COR-L47 (cell line): ENCODE measurements around the gene HRH2.
A peak's percentile ranks its signal among the peaks of the same experiment; 100 is the strongest.

Experiments
- DNase-seq: peaks from one replicate; lab custom pipeline; 2025; lab: John Stamatoyannopoulos, UW

The HRH2 gene

DNA sequence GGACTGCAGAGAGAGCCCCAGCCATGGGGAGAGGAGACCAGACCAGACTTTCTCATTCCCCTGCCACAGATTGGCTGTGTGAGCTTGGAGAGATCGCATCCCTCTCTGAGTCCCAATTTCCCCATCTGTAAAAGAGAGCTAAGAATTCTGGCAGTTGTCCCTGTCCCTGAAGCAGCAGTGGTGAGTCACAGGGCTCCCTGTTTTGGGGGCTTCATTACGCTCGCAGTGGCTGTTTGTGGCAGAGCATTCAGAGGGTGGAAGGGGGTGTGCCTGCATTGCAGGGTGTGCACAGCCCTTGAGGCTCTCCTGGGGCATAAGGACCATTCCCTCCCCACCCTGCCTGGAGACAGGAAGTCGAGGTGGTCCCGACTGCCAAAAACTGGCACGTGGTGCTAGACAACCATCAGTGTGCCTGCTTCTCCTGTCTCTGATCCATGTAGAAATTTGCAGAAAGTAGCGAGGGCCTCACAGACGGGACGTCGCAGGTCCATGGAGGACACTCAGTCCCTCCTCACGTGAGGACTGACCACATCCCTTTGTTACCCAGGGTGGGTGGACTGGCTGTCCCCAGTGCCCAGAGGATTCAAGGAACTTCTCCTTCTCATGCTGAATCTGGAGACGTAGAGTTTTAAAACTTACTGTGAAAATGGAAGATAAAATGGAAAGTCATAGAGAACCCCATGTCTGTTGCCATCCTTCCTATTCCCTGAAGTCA, 35.3 kb downstream of the HRH2 start:
- DNase-seq = no peak

DNA sequence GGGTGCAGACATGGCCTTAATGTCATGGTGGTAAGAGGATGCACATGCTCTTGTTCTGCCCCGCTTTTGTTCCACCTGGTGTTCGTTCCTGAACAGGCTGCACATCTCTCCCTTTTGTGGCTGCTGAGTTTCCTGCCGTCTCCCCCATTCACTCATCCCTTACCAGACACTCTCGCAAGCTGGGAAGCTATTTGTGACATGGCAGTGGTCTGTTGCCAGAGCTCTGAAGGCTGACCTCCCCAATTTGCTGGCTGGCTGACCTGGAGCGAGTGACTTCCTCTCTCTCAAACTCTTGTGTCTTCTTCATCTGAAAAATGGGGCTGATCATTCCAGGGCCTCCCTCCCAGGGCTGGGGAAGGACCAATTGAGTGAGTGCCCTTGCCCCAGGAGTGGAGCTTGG, 35.9 kb downstream of the HRH2 start:
- no peak for DNase-seq

DNA sequence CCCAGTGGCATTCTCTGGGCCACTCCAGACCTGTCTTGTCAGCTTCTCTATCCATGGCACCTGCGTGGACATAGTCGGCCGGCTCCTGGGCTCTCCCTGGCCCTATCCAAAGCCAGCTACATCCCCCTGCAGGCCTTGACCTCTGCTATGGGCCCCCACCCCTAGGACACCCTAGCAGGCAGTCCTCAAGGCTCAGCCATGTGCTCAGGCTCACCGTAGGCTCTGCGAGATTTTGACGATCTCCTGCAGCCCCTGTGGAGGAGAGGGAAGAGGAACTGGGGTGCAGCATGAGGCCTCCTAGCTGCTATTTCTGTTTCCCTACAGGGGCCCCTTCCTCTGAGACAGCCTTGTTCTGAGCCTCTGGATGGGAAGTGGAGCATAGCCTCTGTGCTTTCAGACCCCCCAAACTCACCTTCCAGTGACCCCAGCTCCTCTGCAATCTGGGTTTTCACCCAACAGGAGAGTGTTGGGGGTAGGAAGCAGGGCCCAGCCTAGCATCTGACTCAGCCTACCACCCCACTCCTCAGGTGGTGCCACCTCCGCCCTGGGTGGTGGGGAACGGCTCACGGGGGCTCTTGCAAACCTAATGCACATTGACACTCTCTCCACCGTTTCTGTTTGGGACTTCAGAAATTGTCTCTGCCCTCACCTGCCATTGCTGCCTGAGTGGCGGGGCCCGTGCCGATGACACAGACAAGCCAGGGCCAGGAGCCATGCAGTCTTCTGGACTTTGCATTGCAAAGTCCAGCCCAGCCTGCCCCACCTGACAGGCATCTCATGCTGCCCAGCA, 36.7 kb downstream of the HRH2 start:
- no peak for DNase-seq

DNA sequence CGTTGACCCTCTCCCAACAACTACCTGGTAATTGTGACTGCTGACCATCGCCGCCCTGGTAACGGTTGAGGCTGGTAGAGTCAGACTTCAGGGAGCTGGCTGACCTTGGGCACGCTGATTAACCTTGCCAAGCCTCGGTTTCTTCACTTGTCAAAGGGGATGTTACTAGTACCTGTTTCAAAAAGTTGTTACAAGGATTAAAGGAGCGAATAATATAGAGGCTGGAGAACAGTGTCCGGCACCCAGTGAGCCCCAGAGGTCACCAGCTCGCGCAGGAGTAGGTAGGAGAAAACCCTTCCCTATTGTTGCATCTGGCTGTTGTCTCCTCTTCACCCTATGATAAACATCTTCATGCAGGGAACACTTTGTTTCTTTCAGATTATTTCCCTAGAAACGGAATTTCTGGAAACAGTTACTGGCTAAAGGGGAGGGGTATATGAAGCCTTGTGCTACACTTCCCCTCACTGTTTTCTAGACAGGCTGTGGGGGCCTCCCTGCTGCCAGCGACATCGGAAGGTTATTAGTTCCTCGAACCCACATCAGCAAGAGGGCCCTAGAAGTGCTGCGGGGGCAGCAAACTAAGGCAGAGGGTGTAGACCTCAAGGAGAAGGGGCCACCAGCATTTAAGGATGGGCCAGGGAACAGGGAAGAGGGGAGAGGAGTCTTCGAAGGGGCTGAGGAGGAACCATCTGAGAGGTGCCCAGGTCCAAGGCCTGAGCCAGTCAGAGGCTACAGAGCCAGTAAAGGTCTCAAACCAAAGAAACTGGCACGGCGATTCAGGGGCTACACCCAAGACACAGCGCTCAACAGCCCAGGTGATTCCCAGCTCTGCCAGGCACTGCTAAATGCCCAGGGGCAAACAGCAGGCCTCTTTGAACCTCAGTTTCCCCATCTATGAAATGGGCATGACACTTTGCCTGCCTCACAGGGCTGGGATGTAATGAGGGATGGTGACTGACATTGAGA, 37.6 kb downstream of the HRH2 start:
- no peak for DNase-seq

DNA sequence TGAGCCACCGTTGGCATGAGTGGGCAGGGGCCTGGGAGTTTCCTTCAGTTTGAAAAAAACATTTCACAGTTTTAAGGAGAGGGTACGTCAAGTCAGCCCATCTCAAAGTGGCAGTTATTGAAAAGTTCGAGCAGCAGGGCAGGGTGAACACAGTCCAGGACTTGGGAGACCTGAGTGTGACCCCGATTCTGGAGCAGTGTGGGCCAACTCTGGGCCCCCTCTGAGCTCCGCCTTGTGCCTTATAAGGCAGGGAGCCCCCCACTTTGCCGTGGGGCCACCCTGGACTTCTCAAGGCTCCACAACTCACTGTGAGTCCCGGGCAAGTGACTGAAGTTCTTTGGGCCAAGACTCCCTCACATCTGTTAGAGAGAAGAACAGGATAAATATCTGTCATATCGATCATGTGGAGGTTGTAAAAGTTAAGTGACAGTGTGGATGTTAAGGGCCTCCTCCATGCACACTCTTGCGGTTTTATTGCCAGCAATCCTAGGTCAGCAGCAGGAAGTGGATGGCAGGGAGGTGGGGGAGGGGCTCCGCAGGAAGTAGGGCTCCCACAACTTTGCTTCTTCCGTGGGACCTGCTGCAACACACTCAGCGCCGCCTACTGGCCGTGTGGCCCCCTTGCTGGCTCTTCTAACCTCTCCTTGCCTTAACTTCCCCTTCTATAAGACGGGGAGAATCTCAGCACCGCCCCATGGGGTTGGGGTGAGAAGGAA, 38.4 kb downstream of the HRH2 start:
- peak; percentile 18 for DNase-seq

DNA sequence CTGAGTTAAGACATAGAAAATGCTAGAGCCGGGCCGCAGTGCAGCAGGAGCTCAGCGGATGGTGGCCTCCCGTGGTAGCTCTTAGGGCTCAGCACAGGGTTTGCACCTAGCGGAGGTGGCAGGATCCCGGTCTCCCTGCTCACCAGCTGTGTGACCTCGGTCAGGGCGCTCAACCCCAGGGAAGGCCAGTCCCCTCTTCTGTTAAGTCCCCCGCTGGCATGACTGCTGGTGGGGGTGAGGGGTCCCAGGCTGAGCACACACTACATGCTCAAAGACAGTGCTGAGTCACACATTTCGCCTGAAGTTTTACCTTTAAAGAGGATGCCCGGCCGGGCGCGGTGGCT, 39.0 kb downstream of the HRH2 start:
- DNase-seq = no peak

DNA sequence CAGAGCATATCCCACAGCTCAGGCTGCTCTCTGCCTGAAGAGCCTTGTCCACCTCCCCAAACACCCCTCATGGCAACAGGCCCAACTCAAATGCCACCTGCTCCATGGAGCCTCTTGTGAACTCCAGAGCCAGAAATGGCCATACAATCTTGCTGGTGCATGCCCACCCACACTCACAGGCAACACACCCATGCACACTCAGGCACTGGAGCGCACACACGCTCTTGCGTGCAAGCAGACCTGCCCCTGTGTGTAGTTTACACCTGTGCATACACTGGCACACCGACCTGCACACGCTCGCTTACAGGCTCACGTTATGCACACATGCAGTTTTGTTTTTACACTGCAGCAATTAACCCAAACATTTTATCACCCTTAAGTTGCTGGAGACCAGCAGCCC, 40.0 kb downstream of the HRH2 start:
- DNase-seq = no peak

DNA sequence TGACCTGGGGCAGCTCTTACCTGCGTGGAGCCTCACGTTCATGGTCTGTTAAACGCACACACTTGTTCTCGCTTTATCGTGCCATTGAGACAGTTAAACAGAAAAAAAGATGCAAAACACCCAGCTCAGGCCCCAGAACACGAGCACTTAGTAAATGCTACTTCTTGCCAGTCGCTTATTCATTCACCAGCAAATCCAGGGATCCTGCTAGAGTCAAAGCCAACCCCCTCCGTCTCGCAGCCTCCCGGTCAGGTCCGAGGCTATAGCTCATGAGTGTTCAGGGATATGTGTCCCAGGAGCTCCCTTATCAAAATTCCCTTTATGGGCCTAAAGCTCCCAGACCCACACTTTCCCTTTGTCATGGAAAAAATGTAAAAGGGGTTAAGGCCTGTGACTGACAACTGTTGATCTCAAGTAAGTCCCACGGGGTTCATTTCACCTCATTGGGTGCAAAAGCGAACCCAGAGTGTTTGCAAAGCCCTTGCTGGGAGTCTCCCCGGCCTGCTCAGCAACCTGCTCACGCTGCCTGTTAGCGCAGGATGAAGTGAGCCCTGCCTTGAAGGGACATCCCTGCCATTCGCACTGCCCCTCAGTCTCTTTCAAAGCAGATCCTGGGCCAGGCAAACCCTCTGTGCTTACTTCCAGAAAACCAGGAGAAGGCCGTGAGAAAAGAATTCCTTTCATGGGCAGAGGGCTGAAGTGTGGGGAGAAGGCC, 40.7 kb downstream of the HRH2 start:
- no peak for DNase-seq

DNA sequence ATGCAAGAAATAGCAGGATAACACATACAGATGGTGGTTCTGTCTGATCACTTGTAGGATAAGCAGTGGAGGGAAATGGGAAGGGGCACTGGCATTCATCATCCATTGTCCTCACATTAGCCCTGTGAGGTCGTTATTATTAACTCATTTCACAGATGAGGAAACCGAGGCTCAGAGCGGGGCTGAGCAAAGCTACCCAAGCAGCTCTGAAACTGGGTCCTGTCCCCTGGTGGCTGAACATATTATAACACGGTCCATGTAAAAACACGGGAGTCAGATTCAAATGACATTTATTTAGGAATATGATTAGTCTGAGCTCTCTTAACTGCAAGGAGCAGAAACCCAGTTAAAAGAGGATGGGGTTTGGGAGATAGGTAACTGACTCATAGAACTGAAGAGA, 43.1 kb downstream of the HRH2 start:
- DNase-seq = no peak

DNA sequence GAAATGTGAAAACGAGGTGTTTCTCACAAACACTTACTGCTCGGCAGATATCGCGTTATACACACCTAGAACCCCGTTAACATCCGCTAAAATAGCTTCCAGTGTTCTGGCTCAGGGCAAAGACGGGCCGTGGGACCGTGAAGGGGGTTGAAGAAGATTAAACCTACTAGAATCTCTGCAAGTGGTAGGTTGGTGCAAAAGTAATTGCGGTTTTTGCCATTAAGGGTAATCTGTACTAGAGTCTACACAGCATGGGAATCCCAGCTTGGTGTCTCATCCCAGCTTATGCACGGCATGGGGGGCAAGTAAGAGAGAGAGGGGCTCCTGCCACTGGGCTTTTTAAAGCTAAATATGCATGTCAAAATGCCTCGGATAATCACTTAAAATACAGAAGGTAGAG, 43.9 kb downstream of the HRH2 start:
- no peak for DNase-seq

DNA sequence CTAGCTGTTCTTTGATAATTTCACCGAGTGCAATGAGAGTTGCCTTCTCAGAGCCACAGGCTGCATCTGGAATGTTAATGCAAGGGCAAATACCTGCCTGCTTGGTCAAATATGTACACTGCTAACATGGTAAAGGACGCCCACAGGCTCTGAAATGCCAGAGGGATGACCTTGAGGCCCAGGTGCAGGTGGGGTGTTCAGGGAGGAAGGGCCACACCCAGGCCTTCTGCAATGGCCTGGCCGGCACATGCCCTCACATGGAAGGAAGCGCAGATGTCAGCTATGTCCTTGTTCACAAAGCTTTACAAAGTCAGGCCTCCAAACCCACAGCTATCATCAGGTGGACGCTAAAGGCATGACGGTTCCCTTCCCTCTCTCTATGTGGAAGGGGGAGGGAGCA, 48.6 kb downstream of the HRH2 start:
- no peak for DNase-seq

DNA sequence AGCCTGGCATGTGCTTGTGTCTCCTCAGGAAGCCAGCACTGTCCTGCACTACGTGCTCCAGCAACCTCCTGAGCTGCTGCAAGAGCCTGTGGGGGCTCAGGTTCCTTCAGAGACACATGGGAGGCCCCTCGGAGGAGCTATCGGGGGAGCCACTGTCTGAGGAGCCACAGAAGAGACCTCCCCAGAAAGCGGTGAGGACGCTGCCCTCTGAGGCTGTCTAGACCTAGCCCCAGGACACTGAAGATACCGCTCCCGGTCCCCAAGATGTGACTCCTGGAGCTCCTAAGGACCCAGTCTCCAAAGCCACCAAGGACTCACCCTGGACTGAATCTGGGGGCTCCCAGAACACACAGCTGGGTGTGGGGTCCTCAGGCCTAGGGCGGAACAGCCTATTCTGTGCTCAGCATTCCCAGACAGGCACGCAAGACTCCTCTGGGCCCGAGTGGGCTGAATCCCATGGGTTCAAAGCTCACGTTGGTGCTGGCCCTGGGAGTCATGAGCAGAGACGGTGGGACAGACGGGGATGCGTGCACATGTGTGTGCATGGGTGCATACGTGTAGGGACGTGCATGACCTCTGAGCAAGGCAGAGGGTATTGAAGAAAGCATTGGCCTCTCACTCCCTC, 50.0 kb downstream of the HRH2 start:
- no peak for DNase-seq

DNA sequence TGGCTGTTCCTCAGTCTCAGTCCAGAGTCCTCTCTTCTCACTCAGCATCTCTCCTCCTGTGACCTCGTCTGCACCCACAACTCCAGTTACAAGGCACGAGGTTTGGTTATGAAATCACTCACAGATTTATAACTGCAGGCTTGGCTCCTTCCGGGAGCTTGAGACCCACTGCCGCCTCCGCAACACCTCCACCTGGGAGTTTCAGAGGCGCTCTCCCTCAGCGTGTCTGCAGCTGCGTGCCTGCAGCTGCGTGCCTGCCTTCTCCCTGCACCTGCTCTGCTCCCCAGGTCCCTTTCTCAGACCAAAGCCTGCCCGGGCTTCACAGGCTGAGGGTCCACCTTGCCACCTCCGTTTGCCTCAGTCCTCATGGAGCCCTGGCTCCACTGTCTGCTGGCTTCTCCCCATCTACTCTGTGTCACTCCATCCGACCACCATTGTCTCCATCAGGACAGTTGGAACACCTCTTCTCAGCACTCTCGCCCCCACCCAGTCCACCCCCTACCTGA, 51.5 kb downstream of the HRH2 start:
- DNase-seq = no peak

DNA sequence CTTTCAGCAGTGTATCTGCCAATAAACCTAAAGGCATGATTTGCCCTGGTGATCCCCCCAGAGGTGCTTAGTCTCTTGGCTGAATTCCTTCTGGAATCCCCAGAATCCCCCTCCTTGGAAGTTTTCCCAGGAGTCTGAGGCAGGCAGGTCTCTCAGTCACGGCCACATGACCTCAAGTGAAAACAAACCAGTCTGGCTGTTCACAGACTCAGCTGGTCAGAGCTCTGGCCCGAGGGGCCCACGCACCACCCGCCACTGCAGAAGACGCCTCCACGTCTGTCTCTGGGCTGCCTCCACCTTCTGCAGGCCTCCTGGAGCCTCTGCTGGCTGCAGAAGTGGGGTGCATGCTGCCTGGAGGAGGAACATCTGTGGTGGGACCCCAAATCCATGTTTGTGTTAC, 52.5 kb downstream of the HRH2 start:
- no peak for DNase-seq

DNA sequence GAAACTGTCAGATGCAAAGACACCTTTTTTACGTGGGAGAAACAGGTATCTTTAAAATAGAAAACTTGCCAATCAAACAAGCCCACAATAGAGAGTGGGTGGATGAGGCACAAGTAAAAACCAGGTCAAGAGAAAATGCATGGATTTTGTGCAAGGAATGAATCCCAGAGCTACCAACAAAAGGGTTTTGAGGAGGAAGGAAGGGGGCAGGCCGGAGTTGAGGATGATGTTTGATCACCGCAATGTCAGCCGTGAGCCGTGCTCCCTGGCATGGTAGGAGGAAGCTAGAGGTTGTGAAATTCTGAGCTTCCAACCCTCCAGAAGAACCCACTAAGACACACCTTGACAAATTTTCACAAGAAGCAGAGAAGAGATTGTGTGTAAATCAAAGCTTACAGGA, 53.2 kb downstream of the HRH2 start:
- DNase-seq = no peak

DNA sequence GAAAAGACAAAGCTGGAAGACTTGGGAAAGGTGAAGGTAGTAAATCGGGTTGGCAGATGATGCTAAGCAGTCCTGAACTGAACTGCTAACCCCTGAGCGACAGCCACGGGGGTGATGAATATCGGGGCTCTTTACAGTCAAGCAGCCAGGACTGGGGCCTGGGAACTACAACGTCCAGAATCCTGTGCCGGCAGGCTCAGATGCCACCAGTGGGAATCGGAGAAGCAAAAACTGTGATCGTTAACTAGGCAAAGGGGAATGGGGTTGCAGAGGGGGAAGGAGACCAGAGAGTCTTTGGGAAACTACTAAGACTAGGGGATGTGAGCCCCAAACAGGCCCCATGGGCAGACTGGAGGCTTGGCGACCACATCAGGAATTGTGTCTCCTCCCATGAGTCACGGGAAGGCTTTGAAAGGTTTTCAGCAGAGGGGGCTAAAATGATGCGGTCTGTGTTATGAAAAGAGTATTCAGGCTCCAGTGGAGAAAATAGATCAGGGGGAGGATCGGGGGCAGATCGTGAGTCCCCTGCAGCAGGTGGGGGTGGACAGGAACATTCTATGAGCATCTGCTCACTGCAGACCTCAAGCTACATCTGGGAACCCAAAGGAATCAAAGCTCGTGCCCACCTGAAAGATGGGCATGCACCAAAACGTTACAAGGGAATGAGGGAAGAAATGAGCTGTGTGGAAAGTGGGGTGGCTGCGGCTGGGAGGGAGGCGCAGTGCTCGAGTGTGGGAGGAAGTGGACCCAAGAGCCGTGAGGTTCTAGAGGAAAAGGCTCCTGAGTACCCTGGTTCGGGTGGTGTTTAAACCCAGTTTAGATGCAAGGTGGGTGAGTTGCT, 53.8 kb downstream of the HRH2 start:
- no peak for DNase-seq

DNA sequence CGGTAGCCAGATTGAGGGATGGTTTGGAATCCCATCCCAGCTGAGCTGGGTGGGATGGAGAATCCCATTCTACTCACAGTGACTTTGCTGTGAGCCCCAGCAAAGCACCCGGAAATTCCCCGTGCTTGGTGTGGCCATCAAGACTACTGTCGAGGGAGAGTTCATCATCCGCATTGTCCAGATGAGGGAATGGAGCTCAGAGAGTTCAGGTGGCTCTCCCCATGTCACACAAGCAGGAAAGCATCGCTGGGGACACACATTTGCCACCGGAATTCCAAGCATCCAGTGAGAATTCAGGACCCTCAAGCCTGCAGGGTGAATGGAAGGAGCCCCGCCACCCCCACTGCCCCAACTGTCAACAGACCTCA, 54.4 kb downstream of the HRH2 start:
- no peak for DNase-seq

DNA sequence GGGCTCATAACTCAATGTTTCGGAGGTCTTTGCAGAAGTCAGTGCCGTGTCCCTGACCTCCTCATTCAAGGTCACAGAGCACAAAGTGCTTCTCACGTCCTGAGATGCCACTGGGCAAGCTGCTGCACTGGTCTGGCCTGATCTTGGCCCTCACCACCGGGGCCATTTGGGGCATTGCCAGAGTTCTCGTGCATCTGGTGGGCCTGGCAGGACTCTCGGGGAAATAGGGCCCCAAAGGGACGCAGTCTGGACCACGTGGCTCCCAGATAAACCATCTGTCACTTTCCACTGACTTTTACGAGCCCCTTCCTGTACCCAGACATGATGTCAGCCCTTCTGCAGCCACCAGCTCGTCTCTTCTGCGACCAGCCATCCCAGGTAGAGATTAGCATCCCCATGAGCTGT, 54.8 kb downstream of the HRH2 start:
- DNase-seq = no peak

DNA sequence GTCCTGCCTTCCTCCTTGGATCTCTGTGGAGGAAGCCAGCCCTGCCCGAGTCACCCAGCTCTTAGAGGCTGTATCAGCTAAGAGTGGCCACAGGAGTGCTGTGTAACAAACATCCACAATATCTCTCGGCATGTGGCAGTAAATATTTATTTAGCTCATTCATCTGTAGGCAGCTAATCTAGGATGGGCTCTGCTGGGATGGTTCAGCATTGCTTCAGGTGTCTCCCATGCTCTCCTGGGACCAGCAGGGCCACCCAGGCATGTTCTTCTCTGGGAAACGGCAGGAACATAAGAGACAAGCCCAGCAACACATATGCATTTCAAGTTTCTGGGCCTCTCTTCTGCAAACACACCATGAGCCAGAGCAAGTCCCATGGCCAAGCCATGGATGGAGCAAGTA, 56.1 kb downstream of the HRH2 start:
- no peak for DNase-seq
